ENCODE measurements around the gene CPT1C.
"Not testable (repeated sequence)": the region's sequence is repeated elsewhere in the genome, so short reads cannot be mapped to it uniquely, and the experiment has no call there.

The CPT1C gene

DNA sequence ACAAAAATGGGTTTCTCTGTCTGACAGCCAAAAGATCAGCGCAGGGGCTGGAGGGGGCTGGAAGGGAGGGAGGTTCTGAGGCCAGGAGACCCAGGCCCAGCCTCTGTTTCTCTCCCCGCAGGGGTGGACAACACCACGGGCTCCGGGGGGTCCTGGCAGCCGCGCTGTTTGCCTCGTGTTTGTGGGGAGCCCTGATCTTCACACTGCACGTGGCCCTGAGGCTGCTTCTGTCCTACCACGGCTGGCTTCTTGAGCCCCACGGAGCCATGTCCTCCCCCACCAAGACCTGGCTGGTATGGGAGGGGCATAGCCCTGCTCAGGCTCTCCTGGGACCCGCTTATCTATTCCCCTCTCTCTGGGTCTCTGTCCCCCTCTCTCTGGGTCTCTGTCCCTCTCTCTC, 9.6 kb downstream of the CPT1C start:
- Mint-ChIP-seq H3K9me3 (no peaks in the 10 kb centered on the region), H3K36me3 (ENCODE audit: low read depth) (no peaks in the 10 kb centered on the region), H3K27me3 (no peaks in the 10 kb centered on the region), H3K4me1 (ENCODE audit: low read depth) (no peaks in the 10 kb centered on the region), H3K4me3 (no peak overlapping the region), H3K27ac (no peak overlapping the region)

DNA sequence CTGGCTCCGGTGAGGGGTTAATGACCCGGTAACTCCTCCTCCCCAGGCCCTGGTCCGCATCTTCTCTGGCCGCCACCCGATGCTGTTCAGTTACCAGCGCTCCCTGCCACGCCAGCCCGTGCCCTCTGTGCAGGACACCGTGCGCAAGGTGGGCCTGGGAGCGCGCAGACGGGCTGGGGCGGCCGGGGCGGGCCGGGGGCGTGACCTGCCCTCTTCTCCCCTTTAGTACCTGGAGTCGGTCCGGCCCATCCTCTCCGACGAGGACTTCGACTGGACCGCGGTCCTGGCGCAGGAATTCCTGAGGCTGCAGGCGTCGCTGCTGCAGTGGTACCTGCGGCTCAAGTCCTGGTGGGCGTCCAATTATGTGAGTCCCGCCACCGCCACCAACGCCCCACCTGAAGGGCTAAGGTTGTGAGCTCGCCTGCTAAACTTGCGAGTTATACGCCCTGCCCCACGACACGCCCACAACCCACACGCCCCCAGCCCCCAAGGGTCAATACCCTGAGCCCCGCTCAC, 10.4 kb downstream of the CPT1C start:
- no peak overlapping the region for H3K4me3 Mint-ChIP-seq
- no peaks in the 10 kb centered on the region for H3K36me3 Mint-ChIP-seq (ENCODE audit: low read depth)
- no peaks in the 10 kb centered on the region for H3K27me3 Mint-ChIP-seq
- no peak overlapping the region for H3K27ac Mint-ChIP-seq
- H3K4me1 Mint-ChIP-seq (ENCODE audit: low read depth), result no peaks in the 10 kb centered on the region
- H3K9me3 Mint-ChIP-seq, result no peaks in the 10 kb centered on the region

DNA sequence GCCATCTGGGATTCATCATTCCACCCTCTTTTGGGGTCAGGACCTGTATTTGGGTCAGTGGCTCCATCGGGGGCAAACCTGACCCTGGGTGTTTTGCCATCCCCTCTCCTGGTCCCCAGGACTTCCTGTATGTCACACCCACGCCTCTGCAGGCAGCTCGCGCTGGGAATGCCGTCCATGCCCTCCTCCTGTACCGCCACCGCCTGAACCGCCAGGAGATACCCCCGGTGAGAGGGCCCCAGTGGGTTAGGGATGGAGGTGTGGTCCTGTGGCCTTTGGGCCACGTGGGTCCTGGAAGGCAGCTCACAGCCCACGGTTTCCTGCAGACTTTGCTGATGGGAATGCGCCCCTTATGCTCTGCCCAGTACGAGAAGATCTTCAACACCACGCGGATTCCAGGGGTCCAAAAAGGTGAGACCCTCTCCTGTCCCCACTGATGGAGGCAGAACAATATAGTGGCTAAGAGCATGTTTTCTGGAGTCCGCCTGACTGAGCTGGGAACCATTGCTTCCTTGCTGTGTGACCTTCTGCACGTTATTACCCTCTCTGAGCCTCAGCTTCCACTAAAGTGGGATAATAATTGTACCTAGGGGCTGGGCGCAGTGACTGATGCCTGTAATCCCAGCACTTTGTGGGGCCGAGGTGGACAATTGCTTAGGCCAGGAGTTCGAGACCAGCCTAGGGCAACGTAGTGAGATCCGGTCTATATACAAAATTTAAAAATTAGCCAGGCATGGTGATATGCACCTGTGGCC, 14.1 kb downstream of the CPT1C start:
- Mint-ChIP-seq H3K4me1 (ENCODE audit: low read depth) (no peaks in the 10 kb centered on the region), H3K36me3 (ENCODE audit: low read depth) (no peaks in the 10 kb centered on the region), H3K27ac (no peak overlapping the region), H3K27me3 (no peaks in the 10 kb centered on the region), H3K4me3 (no peak overlapping the region), H3K9me3 (no peaks in the 10 kb centered on the region)

DNA sequence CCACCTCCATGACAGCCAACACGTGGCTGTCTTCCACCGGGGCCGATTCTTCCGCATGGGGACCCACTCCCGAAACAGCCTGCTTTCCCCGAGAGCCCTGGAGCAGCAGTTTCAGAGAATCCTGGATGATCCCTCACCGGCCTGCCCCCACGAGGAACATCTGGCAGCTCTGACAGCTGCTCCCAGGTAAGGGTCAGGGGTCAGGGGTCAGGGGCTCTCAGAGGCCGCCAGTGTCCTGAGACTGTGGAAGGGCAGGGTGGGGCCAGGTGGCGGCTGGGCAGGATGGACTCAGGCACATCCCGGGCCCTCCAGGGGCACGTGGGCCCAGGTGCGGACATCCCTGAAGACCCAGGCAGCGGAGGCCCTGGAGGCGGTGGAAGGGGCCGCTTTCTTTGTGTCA, 15.0 kb downstream of the CPT1C start:
- no peaks in the 10 kb centered on the region for H3K9me3 Mint-ChIP-seq
- no peaks in the 10 kb centered on the region for H3K4me1 Mint-ChIP-seq (ENCODE audit: low read depth)
- no peaks in the 10 kb centered on the region for H3K27me3 Mint-ChIP-seq
- no peaks in the 10 kb centered on the region for H3K36me3 Mint-ChIP-seq (ENCODE audit: low read depth)
- H3K4me3 Mint-ChIP-seq, result no peak overlapping the region
- no peak overlapping the region for H3K27ac Mint-ChIP-seq

DNA sequence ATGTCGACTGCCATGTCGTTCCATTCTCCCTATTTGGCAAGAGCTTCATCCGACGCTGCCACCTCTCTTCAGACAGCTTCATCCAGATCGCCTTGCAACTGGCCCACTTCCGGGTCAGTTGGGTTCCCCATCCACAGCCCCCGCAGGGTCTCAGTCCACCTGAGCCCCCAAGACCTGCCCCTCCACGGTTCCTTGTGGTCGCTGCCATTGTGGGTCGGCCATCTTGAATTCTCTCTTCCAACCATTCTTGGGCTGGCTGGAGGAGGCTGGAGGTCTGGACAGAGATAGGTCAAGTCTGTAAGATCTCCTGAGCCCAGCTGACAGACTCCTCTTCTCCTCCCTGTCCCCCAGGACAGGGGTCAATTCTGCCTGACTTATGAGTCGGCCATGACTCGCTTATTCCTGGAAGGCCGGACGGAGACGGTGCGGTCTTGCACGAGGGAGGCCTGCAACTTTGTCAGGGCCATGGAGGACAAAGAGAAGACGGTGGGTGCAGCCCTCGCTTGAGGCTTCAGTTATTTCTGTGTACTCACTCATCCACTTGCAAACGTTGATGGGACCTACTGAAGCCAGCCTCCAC, 19.5 kb downstream of the CPT1C start:
- H3K4me1 Mint-ChIP-seq (ENCODE audit: low read depth), result no peaks in the 10 kb centered on the region
- H3K27ac Mint-ChIP-seq, result no peak overlapping the region
- no peak overlapping the region for H3K4me3 Mint-ChIP-seq
- no peaks in the 10 kb centered on the region for H3K36me3 Mint-ChIP-seq (ENCODE audit: low read depth)
- H3K27me3 Mint-ChIP-seq, result no peaks in the 10 kb centered on the region
- no peaks in the 10 kb centered on the region for H3K9me3 Mint-ChIP-seq

DNA sequence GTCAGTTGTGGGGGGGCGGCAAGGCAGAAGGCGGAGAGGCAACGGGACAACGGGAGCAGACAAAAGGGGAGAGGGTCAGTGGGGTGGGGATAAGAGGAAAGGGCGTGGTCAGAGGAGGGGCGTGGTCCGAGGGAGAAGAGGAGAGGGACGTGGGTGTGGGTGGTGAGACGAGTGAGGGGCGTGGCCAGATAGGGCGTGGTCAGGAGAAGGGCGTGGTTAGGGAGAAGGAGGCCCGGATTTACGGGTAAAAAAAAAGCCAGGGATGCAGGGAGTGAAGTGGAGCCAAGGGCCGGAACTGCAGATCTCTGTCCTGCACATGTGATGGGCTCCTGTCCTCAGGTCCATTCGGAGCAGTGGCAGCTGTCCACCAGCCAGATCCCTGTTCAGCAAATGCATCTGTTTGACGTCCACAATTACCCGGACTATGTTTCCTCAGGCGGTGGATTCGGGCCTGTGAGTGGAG, 21.5 kb downstream of the CPT1C start:
- Mint-ChIP-seq H3K9me3 (no peaks in the 10 kb centered on the region), H3K27ac (no peak overlapping the region), H3K36me3 (ENCODE audit: low read depth) (no peaks in the 10 kb centered on the region), H3K27me3 (no peaks in the 10 kb centered on the region), H3K4me3 (no peak overlapping the region), H3K4me1 (ENCODE audit: low read depth) (peaks cover 5% of the 10 kb centered on the region)

DNA sequence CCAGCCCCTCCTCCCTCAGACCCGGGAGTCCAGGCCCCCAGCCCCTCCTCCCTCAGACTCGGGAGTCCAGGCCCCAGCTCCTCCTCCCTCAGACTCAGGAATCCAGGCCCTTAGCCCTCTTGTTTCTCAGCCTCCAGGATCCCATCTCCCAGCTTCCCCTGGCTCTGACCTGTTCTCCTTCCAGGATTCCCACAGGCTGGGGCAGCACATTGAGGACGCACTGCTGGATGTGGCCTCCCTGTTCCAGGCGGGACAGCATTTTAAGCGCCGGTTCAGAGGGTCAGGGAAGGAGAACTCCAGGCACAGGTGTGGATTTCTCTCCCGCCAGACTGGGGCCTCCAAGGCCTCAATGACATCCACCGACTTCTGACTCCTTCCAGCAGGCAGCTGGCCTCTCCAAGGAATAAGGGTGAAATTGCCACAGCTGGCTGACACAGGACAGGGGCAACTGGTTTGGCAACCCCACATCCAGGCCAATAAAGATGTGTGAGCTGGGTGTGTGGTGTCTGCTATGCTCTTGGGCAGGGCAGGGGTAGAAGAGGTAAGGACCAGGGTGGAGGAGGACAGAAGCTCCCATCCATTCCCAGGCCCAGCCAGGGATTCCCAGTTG, 22.4 kb downstream of the CPT1C start:
- Mint-ChIP-seq H3K9me3 (no peaks in the 10 kb centered on the region), H3K27me3 (no peaks in the 10 kb centered on the region), H3K36me3 (ENCODE audit: low read depth) (no peaks in the 10 kb centered on the region), H3K4me3 (no peak overlapping the region), H3K4me1 (ENCODE audit: low read depth) (peaks cover 9% of the 10 kb centered on the region), H3K27ac (no peak overlapping the region)

DNA sequence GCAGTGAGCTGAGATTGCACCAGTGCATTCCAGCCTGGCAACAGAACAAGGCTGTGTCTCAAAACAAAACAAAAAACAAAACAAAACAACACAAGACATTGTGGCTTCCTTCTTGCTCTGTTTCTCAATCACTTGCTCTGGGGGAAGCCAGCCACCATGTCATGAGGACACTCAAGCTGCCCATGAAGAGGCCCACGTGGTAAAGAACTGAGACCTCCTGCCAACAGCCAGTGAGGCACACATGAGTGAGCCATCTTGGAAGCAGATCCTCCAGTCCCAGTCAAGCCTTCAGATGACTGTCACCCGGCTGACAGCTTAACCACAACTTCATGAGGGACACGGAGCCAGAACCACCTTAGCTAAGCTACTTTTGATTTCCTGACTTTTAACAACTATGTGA, 25.2 kb downstream of the CPT1C start:
- no peaks in the 10 kb centered on the region for H3K27me3 Mint-ChIP-seq
- H3K36me3 Mint-ChIP-seq (ENCODE audit: low read depth), result no peaks in the 10 kb centered on the region
- H3K27ac Mint-ChIP-seq, result no peak overlapping the region
- no peak overlapping the region for H3K4me3 Mint-ChIP-seq
- peaks cover 14% of the 10 kb centered on the region for H3K4me1 Mint-ChIP-seq (ENCODE audit: low read depth)
- H3K9me3 Mint-ChIP-seq, result no peaks in the 10 kb centered on the region

DNA sequence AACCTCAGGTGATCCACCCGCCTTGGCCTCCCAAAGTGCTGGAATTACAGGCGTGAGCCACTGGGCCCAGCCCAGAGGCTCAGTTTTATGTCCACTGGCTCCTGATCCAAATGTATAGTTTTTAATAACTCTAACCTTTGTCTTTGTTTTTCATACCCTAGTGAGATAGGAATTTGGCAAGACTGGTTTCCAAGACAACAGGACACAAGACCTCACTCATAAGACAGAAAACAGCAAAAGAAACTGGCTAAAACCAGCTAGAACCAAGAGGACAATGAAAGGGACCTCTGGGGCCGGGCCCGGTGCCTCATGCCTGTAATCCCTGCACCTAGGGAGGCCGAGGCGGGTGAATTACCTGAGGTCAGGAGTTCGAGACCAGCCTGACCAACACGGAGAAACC, 27.6 kb downstream of the CPT1C start:
- peak overlapping the region; percentile 90 for H3K4me3 Mint-ChIP-seq
- H3K27me3 Mint-ChIP-seq, result no peaks in the 10 kb centered on the region
- no peaks in the 10 kb centered on the region for H3K36me3 Mint-ChIP-seq (ENCODE audit: low read depth)
- peaks cover 14% of the 10 kb centered on the region for H3K4me1 Mint-ChIP-seq (ENCODE audit: low read depth)
- H3K9me3 Mint-ChIP-seq, result no peaks in the 10 kb centered on the region
- no peak overlapping the region for H3K27ac Mint-ChIP-seq

DNA sequence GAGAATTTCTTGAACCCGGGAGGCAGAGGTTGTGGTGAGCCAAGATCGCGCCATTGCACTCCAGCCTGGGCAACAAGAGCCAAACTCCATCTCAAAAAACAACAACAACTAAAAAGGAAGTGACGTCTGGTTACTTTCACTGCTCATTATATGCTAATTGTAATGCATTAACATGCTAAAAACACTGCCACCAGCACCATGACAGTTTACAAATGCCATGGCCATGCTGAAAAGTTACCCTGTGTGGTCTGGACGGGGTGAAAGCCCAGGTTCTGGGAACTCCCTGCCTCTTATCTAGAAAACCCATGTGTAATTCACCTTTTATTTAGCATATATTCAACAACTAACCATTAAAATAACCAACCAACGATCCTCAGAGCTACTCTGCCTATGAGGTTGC, 28.1 kb downstream of the CPT1C start:
- Mint-ChIP-seq H3K4me3 (no peak overlapping the region), H3K27ac (no peak overlapping the region), H3K36me3 (ENCODE audit: low read depth) (no peaks in the 10 kb centered on the region), H3K9me3 (no peaks in the 10 kb centered on the region), H3K27me3 (no peaks in the 10 kb centered on the region), H3K4me1 (ENCODE audit: low read depth) (peaks cover 14% of the 10 kb centered on the region)

DNA sequence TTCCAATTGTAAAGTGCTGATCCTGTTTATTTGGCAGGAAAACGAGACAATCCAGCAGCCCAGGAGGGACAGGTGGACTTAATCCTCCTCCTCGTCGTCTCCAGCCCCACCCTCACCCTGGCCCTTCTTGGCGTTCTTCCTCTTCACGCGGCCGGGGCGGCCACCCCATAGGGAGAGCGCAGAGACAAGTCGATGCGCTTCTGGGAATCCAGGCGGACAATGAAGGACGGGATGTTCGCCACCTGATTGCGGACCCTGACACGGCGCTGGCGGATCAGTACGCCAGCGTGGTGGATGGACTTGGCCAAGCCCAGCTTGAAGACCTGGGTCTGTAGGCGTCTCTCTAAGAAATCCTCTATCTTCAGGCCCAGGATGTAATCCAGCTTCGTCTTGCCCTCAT, 28.5 kb downstream of the CPT1C start:
- peaks cover 14% of the 10 kb centered on the region for H3K4me1 Mint-ChIP-seq (ENCODE audit: low read depth)
- not testable (repeated sequence) for H3K4me3 Mint-ChIP-seq; H3K27ac Mint-ChIP-seq; H3K9me3 Mint-ChIP-seq; H3K36me3 Mint-ChIP-seq (ENCODE audit: low read depth); H3K27me3 Mint-ChIP-seq

DNA sequence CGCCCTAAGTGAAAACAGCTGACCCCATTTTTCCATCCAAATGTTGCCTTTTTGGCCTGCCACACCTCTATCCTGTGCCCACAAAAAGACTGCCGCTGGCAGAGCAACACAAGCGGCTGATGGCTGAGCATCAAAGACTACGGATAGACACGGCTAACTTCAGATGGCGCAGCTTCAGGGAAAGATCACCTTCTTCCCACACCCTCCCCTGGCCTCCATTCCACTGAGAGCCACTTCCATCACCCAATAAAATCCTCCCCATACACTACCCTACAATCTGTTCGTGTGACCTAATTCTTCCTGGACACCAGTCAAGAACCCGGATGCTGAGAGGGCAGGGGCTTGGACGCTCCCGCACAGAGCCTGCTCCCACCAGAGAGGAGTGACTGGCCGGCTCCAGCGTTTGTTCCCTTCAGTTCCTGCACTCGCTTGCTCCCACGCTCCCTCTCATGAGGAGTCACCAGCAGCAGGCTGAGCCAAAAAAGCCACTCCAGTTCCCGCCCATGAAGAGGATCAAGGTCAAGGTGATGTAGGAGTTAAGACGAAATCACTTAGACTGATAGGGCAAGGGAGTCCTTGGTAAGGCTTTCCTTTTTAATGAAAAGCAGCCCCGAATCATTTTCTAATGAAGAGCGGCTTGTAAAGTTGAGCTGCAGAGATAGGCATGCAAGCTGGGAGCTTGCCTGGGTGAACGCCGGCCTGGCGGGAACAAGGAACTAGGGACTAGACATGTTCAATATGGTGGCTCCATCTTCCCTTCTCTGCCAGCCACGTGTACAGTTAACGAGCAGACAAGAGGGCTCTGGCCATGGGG, 36.5 kb downstream of the CPT1C start:
- Mint-ChIP-seq H3K36me3 (ENCODE audit: low read depth) (no peaks in the 10 kb centered on the region), H3K9me3 (no peaks in the 10 kb centered on the region), H3K4me1 (ENCODE audit: low read depth) (no peaks in the 10 kb centered on the region), H3K4me3 (no peak overlapping the region), H3K27ac (no peak overlapping the region), H3K27me3 (peaks cover 3% of the 10 kb centered on the region)

DNA sequence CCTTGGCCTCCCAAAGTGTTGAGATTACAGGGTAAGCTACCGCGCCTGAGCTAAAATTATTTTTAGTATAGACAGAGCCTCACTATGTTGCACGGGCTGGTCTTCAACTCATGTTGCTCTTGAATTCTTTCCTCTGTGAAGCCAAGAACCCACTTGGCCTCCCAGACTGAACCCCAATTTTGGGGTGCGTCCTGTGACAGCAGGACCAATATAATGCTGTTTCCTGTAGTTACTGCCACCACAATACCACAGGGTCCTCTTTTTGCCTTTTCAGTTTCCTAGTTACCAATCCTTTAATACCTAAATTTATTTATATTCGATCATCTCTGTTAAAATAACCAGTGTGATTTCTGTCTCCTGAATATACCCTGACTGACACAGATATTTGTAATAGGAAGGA, 39.2 kb downstream of the CPT1C start:
- peaks cover 3% of the 10 kb centered on the region for H3K27me3 Mint-ChIP-seq
- H3K4me1 Mint-ChIP-seq (ENCODE audit: low read depth), result no peaks in the 10 kb centered on the region
- H3K27ac Mint-ChIP-seq, result no peak overlapping the region
- H3K9me3 Mint-ChIP-seq, result no peaks in the 10 kb centered on the region
- H3K36me3 Mint-ChIP-seq (ENCODE audit: low read depth), result no peaks in the 10 kb centered on the region
- H3K4me3 Mint-ChIP-seq, result no peak overlapping the region

DNA sequence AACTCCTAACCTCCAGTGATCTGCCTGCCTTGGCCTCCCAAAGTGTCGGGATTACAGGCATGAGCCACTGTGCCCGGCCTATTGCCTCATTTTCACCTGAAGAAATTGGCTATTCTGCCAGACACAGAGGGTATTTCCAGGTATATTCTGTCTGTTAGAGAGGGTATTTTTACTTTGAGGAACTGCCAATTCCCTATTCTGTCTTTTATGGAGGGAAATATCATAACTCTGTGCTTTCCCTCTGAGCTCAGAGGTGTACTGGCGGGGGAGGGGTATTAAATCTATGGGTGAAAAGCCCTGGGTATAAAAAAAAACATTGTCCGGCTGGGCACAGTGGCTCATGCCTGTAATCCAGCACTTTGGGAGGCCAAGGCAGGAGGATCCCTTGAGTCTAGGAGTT, 47.4 kb downstream of the CPT1C start:
- Mint-ChIP-seq H3K9me3 (no peaks in the 10 kb centered on the region), H3K4me3 (no peak overlapping the region), H3K36me3 (ENCODE audit: low read depth) (no peaks in the 10 kb centered on the region), H3K27me3 (no peaks in the 10 kb centered on the region), H3K4me1 (ENCODE audit: low read depth) (no peaks in the 10 kb centered on the region), H3K27ac (no peak overlapping the region)

DNA sequence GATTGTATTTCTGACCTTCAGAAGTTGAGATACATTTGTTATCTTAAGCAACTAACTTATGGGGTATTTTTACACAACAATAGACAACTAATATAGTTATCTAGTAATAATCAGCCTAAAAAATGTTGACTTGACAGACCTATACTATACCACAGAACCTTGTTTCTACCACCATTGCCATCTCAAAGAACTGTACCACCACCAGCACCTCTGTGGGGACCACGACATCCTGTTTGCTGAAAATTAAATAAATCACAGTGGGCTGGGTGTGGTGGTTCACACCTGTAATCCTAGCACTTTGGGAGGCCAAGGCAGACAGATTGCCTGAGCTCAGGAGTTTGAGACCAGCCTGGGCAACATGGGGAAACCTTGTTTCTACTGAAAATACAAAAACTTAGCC, 48.2 kb downstream of the CPT1C start:
- Mint-ChIP-seq H3K27ac (no peak overlapping the region), H3K36me3 (ENCODE audit: low read depth) (no peaks in the 10 kb centered on the region), H3K4me3 (no peak overlapping the region), H3K4me1 (ENCODE audit: low read depth) (no peaks in the 10 kb centered on the region), H3K9me3 (no peaks in the 10 kb centered on the region), H3K27me3 (no peaks in the 10 kb centered on the region)
